Heart right ventricle (tissue), 16 donors: ENCODE measurements around the gene CHMP2A. TPM values are rescaled to one million over a fixed set of nuclear protein-coding genes. Genes with fewer than 3 reads are reported as not detected.

ENCODE experiments used
- ATAC-seq, 8 donors: fragments of 200-7000 bp; cut with Tn5 transposase; one replicate each; pipeline ENCODE4 v1.9.1; 2020; ENCODE audit warnings: mild to moderate bottlenecking in 8 of 8, moderate library complexity in 8 of 8, moderate number of reproducible peaks in 1 of 8
- DNase-seq, 2 donors: peaks; one replicate each; pipeline ENCODE4 v3.0.0-alpha.2; 2020
- H3K27ac ChIP-seq, 10 donors: fragments of 200-600 bp; sonication (generic) in 2 of 10; one replicate each; pipeline versions ENCODE4 v1.5.0 to v1.8.0; 2020 to 2022; ENCODE audit warnings: mild to moderate bottlenecking in 3 of 10
- H3K27me3 ChIP-seq, 7 donors: fragments of 200-600 bp; one replicate each; pipeline ENCODE4 v1.8.0; 2021 to 2022; ENCODE audit warnings: mild to moderate bottlenecking in 2 of 7
- H3K36me3 ChIP-seq, 9 donors: fragments of 200-600 bp; sonication (generic) in 1 of 9; one replicate each; pipeline versions ENCODE4 v1.5.0 to v1.8.0; 2020 to 2022; ENCODE audit warnings: mild to moderate bottlenecking in 2 of 9
- H3K4me1 ChIP-seq, 9 donors: fragments of 200-600 bp; sonication (generic) in 1 of 9; one replicate each; pipeline versions ENCODE4 v1.5.0 to v1.8.0; 2020 to 2022; ENCODE audit warnings: mild to moderate bottlenecking in 4 of 9
- H3K4me3 ChIP-seq, 10 donors: fragments of 200-600 bp; sonication (generic) in 2 of 10; one replicate each; pipeline versions ENCODE4 v1.5.0 to v1.8.0; 2020 to 2022; ENCODE audit warnings: mild to moderate bottlenecking in 7 of 10, moderate library complexity in 2 of 10
- H3K9me3 ChIP-seq, 11 donors: fragments of 200-600 bp in 10 of 11; sonication (generic) in 2 of 11; one replicate each; pipeline versions ENCODE4 v1.5.0 to v1.8.0; 2013 to 2022; ENCODE audit warnings: mild to moderate bottlenecking in 2 of 11, control low read depth in 1 of 11, moderate library complexity in 1 of 11
- CTCF ChIP-seq, 9 donors: fragments of 200-600 bp; sonication (generic) in 2 of 9; IDR thresholded peaks; one replicate each; pipeline versions ENCODE4 v1.5.0 to v1.8.0; 2021 to 2022; ENCODE audit warnings: antibody characterized with exemption in 9 of 9, mild to moderate bottlenecking in 5 of 9, moderate library complexity in 1 of 9
- WGBS, 2 donors: extraction: QIAGEN DNeasy Blood & Tissue Kit; methylation state at CpG; one replicate each; pipeline ENCODE4 v1.1.7; 2013; ENCODE audit warnings: inconsistent platforms in 1 of 2; 5-methylcytosine and 5-hydroxymethylcytosine counted together
- intact Hi-C, 10 donors: fragments of 100-400 bp; cut with DNase I; formaldehyde crosslinking; loops; one replicate each; pipeline versions ENCODE4 v1.11.1 to v1.14.2; 2022
- polyA plus RNA-seq, 2 donors: library from polyadenylated mRNA; stranded (reverse); fragments of 200-250 nt; gene quantifications; one replicate each; pipeline ENCODE4 v1.2.3, GENCODE V29; 2013
- total RNA-seq, 10 donors: library from RNA; stranded (reverse); fragmentation: NEBNext Ultra II Directional in 3 of 10; extraction: Animal tissue kit (Norgen Biotek cat#: 25700) in 3 of 10; gene quantifications; one replicate each; pipeline versions ENCODE4 v1.2.1 to v1.2.4, GENCODE V29; 2021 to 2023
- donor health status: Arrhythmogenic right ventricular cardiomyopathy.
- donor health status: ischemic (EF 13 %, LVEDD 7.1; RV severe dilation, severe dysfunction).
- donor health status: healthy with polysubstance abuse.
- donor health status: DM: no; HTN: yes; CAD: no.
- donor health status: DM: no; HTN: no; CAD: no.
- donor health status: ischemic (EF 25% LVEDD 6.9; RV normal size, moderate dysfunction).
- donor health status: ischemic (EF 25% LVEDD 5.7; RV mildly dilated, moderate dysfunction).
- donor health status: healthy.
- donor health status: DM: yes; HTN: yes; CAD: no.
- donor health status: Ischemic cardiomyopathy.
- donor health status: ischemic (EF 35%, LVEDD 5.7; RV mildly dilated, moderate dysfunction).
- donor health status: nonischemic (EF 11% LVEDD 7.7; RV severe dilation, severe dysfunction).
- donor health status: DM: yes; HTN: yes; CAD: no.
- donor health status: PGD.
- donor health status: ischemic (EF 29% LVEDD 5.4; RV normal size, mild dysfunction).
- donor health status: nonischemic (EF 23%, LVEDD 6.1; RV moderate dilation, normal function).

CHMP2A gene
- total and polyA plus RNA-seq, 12 donors = 123 to 349 (median 133) TPM

DNA sequence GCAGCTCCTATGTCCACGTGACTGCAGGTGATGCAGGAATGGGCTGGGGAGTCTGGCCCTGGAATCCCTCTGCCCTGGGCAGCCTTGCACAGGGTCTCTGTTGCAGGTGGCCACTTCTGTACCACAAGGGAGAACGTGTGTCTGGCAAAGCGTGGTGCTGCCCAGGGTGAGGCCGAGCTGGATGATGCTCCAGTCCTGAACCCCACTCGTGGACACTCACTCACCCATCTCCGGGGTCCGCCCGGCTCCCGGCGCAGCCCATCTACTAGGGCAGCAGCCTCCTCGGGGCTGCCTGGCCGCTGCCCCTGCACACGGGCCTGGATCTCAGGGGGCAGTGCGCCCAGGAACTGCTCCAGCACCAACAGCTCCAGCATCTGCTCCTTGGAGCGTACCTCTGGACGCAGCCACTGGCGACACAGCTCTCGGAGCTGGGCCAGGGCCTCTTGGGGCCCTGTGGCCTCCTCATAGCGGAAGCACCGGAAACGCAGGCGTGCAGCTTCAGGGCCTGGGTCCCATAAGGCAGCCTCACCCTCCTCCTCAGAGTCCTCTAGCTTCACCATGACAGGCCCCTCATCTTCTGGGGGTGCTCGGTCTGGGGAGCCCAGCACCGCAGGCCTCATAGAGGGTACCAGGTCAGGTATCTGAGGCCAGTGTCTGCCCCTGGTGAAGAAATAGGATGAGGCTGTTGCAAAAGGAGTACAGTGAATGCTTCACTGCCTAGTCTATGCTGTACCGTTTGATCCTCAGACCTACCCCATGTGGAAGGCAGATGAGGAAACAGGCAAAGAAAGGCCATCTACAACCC, 16.1 kb upstream of the CHMP2A start:
- Histone ChIP-seq H3K27ac (no peak overlapping the region), H3K36me3 (peaks cover 0 to 55% (median 9%) of the 10 kb centered on the region in 9 donors), H3K4me3 (no peak overlapping the region), H3K4me1 (peaks cover 3 to 28% (median 21%) of the 10 kb centered on the region in 9 donors), H3K9me3 (no peaks in the 10 kb centered on the region), H3K27me3 (no peaks in the 10 kb centered on the region)
- TF ChIP-seq CTCF (IDR thresholded peaks at IDR 0.05) = no peak
- ATAC-seq (no peak), DNase-seq (peak in 1 of 2 donors; percentile 5)
- WGBS, 2 donors = 92 to 96% methylated on average over 25 of the region's 25 CpGs
- intact Hi-C loops = no loop called here

- Histone ChIP-seq H3K36me3 (peaks cover 0 to 56% (median 9%) of the 10 kb centered on the region in 9 donors), H3K27me3 (no peaks in the 10 kb centered on the region), H3K27ac (no peak overlapping the region), H3K9me3 (no peaks in the 10 kb centered on the region), H3K4me3 (no peak overlapping the region), H3K4me1 (peaks cover 0 to 27% (median 21%) of the 10 kb centered on the region in 9 donors)
- ATAC-seq = no peak
- intact Hi-C loops = no loop called here
- TF ChIP-seq CTCF (IDR thresholded peaks at IDR 0.05) = no peak
- 88 to 90% methylated on average over 8 of the region's 8 CpGs for WGBS, 2 donors
- no peak for DNase-seq
Measured at GRCh38 chr19:58569943-58570670, 15.2 kb upstream of the CHMP2A start.

DNA sequence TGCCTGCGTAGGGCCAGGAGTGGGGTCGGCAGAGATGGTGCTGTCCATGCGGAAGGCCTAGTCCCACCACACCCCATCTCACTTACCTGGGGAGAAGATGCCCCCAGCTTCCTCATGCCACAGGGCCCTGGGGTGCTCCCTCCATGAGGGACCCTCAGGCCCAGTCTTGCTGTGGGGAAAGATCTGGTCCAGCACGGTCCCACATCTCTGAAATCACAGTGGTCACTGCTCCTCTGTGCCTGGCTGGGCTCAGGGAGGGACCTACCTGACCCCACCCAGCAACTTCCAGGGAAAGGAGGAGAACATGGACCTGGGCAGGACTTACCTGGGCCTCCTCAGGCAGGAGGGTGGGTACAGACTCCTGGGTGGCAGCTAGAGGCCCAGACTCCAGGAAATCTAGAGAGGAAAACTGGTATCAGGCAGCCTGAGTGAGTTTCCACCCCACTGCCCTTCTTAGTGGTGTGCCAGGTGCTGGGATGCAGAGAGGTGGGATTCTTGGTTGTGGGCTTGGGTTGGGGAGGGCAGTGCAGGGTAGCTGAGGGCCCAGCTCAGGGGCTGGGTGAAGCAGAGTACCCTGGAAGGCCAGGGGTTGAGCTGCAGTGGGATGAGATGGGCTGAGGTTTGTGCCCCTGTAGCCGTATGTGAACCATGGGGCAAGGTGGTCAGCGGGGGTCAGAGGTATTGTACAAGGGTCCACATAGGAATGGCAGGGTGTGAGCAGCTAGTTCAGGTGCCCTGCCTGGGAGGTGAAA, 14.5 kb upstream of the CHMP2A start:
- no peak for ATAC-seq
- intact Hi-C loops = no loop called here
- DNase-seq = no peak
- Histone ChIP-seq H3K9me3 (no peaks in the 10 kb centered on the region), H3K27me3 (no peaks in the 10 kb centered on the region), H3K27ac (no peak overlapping the region), H3K36me3 (peaks cover 0 to 56% (median 9%) of the 10 kb centered on the region in 9 donors), H3K4me1 (peaks cover 0 to 24% (median 16%) of the 10 kb centered on the region in 9 donors), H3K4me3 (no peak overlapping the region)
- WGBS, 2 donors = 93 to 95% methylated on average over 6 of the region's 6 CpGs
- TF ChIP-seq CTCF (IDR thresholded peaks at IDR 0.05) = no peak
